HCT116 (cell line): ENCODE results near the gene HHAT.

Experiments
- EGR1 ChIP-seq: IDR thresholded peaks from 2 replicates; pipeline ENCODE4 v1.6.1; 2012; ENCODE audit warnings: low read depth
- EZH2phosphoT487 ChIP-seq: fragments of 200-600 bp; IDR thresholded peaks from 2 replicates; pipeline ENCODE4 v1.6.1; 2018; ENCODE audit warnings: antibody characterized with exemption, borderline replicate concordance
- POLR2A ChIP-seq: IDR thresholded peaks from 2 replicates; pipeline ENCODE4 v1.7.0; 2011; ENCODE audit warnings: borderline replicate concordance; ENCODE audit not compliant: insufficient read depth, insufficient read length; ENCODE audit errors: extremely low read depth
- YY1 ChIP-seq: IDR thresholded peaks from 2 replicates; pipeline ENCODE4 v1.6.1; 2011; ENCODE audit warnings: low read length, low read depth, moderate library complexity, mild to moderate bottlenecking; ENCODE audit not compliant: insufficient replicate concordance; ENCODE audit errors: extremely low read depth
- TF ChIP-seq, protein P1 (sequence below), 3 experiments: fragments of 200-600 bp in 1 of 3; sonication (generic) in 1 of 3; IDR thresholded peaks in 2 of 3; conservative IDR thresholded peaks in 1 of 3; 2 replicates each; pipeline ENCODE4 v1.5.1; 2012 to 2017; ENCODE audit warnings: low read depth in 2 of 3, low read length in 2 of 3, antibody characterized with exemption in 1 of 3, borderline replicate concordance in 1 of 3, control low read depth in 1 of 3, mild to moderate bottlenecking in 1 of 3, mixed read lengths in 1 of 3, mixed run types in 1 of 3, moderate library complexity in 1 of 3; ENCODE audit not compliant: insufficient read depth in 1 of 3
- TF ChIP-seq, protein P2 (sequence below): IDR thresholded peaks from 2 replicates; pipeline ENCODE4 v1.6.1; 2012; ENCODE audit warnings: low read depth

DNA sequence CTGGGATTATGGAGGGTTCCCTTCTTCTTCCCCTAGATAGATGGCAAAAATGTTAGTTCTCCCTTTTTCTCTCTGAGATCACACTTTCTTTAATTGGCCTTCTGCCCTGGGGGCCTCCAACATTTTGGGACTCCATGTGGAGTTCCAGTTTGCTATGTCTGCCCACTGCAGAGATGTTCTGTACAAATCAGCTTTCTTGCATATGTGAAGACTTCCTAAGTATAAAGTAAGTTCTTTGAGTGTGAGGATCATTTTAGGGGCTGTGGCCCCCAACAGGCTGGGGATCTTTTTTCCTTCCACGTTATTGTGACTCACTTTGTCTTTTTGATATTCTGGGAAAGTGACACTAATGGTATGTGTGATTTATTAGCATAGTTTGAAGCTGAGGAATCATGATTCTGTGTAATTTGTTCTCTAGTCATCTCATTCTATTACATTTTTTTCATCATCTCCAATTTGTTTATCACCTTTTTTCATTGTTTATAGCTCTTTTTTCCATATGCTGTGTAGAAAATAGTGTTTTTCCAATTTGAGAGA, 48.2 kb downstream of the HHAT start:
- TF ChIP-seq EZH2phosphoT487 (no peak), YY1 (no peak), EGR1 (no peak), POLR2A (no peak)
- TF ChIP-seq, protein P1, sequence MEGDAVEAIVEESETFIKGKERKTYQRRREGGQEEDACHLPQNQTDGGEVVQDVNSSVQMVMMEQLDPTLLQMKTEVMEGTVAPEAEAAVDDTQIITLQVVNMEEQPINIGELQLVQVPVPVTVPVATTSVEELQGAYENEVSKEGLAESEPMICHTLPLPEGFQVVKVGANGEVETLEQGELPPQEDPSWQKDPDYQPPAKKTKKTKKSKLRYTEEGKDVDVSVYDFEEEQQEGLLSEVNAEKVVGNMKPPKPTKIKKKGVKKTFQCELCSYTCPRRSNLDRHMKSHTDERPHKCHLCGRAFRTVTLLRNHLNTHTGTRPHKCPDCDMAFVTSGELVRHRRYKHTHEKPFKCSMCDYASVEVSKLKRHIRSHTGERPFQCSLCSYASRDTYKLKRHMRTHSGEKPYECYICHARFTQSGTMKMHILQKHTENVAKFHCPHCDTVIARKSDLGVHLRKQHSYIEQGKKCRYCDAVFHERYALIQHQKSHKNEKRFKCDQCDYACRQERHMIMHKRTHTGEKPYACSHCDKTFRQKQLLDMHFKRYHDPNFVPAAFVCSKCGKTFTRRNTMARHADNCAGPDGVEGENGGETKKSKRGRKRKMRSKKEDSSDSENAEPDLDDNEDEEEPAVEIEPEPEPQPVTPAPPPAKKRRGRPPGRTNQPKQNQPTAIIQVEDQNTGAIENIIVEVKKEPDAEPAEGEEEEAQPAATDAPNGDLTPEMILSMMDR (IDR thresholded peaks at IDR 0.05 in 2 of 3, conservative IDR thresholded peaks at IDR 0.05 in 1 of 3; ENCODE audit: borderline replicate concordance in 1 of 3, insufficient read depth in 1 of 3, low read depth in 2 of 3, low read length in 2 of 3) = no peak
- TF ChIP-seq, protein P2, sequence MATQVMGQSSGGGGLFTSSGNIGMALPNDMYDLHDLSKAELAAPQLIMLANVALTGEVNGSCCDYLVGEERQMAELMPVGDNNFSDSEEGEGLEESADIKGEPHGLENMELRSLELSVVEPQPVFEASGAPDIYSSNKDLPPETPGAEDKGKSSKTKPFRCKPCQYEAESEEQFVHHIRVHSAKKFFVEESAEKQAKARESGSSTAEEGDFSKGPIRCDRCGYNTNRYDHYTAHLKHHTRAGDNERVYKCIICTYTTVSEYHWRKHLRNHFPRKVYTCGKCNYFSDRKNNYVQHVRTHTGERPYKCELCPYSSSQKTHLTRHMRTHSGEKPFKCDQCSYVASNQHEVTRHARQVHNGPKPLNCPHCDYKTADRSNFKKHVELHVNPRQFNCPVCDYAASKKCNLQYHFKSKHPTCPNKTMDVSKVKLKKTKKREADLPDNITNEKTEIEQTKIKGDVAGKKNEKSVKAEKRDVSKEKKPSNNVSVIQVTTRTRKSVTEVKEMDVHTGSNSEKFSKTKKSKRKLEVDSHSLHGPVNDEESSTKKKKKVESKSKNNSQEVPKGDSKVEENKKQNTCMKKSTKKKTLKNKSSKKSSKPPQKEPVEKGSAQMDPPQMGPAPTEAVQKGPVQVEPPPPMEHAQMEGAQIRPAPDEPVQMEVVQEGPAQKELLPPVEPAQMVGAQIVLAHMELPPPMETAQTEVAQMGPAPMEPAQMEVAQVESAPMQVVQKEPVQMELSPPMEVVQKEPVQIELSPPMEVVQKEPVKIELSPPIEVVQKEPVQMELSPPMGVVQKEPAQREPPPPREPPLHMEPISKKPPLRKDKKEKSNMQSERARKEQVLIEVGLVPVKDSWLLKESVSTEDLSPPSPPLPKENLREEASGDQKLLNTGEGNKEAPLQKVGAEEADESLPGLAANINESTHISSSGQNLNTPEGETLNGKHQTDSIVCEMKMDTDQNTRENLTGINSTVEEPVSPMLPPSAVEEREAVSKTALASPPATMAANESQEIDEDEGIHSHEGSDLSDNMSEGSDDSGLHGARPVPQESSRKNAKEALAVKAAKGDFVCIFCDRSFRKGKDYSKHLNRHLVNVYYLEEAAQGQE = no peak
